Measurements from ENCODE around the gene MIAT. TPM values are rescaled to one million over a fixed set of nuclear protein-coding genes. Genes with fewer than 3 reads are reported as not detected.

Gene MIAT
- total RNA-seq, 4 donors from 2014 or later, result 0.50 to 2.4 (median 1.4) TPM

DNA sequence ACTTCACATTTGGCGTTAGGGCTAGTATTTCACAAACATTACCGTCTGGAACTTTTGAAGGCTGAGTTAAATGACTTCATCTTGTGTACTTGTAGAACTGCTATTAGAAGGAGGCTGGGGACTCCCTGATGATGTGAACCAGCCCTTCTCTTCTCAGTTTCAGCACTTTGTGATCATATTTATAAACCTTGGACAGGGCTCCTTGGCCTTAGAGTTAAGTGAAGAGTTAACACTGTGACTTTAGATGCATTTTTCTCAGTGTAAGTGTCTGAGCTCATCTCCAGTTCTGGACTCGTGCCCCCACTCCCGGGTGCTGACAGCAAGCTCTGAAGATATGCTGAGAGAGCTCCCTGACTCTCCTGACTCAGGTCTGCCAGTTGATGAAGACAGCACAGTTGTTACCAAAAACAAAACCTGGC, 8.4 kb downstream of the MIAT start:
- H3K27ac ChIP-seq, result no peak overlapping the region
- no peak overlapping the region for H3K4me3 ChIP-seq
- H3K27me3 ChIP-seq, result peaks cover 0 to 60% (median 0%) of the 10 kb centered on the region in 4 donors
- WGBS, 2 donors, result 0 to 9% methylated on average over 2 to 3 of the region's 4 CpGs
- H3K9me3 ChIP-seq, result no peaks in the 10 kb centered on the region
- no peak for DNase-seq
- peaks cover 0 to 8% (median under 1%) of the 10 kb centered on the region in 3 donors for H3K4me1 ChIP-seq
- H3K36me3 ChIP-seq, result no peaks in the 10 kb centered on the region
- intact Hi-C loops (cut with DNase I), result no loop called here
- TF ChIP-seq, protein P1, sequence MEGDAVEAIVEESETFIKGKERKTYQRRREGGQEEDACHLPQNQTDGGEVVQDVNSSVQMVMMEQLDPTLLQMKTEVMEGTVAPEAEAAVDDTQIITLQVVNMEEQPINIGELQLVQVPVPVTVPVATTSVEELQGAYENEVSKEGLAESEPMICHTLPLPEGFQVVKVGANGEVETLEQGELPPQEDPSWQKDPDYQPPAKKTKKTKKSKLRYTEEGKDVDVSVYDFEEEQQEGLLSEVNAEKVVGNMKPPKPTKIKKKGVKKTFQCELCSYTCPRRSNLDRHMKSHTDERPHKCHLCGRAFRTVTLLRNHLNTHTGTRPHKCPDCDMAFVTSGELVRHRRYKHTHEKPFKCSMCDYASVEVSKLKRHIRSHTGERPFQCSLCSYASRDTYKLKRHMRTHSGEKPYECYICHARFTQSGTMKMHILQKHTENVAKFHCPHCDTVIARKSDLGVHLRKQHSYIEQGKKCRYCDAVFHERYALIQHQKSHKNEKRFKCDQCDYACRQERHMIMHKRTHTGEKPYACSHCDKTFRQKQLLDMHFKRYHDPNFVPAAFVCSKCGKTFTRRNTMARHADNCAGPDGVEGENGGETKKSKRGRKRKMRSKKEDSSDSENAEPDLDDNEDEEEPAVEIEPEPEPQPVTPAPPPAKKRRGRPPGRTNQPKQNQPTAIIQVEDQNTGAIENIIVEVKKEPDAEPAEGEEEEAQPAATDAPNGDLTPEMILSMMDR (IDR thresholded peaks at IDR 0.05), result no peak
- TF ChIP-seq POLR2A (IDR thresholded peaks at IDR 0.05), result no peak

DNA sequence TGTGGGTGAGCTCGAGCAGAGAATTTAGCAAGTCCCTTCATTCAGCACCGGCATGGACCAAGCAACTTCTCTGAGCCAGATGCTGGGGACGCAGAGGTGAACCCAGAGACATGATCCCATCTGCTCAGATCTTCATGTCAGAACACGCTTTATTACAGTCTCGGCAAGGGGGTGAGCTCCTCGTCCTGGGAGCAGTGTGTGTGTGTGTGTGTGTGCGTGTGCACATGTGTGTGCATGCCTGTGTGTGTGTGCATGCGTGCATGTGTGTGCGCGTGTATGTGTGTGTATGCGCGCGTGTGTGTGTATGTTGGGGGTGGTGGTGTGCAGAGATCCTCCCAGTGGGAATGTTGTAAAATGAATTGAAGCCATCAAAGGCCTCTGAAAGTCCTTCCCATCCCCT, 9.8 kb downstream of the MIAT start:
- H3K4me1 ChIP-seq, result peaks cover 12 to 21% (median 13%) of the 10 kb centered on the region in 3 donors
- no peaks in the 10 kb centered on the region for H3K9me3 ChIP-seq
- no peaks in the 10 kb centered on the region for H3K36me3 ChIP-seq
- intact Hi-C loops (cut with DNase I), result no loop called here
- no peak overlapping the region for H3K4me3 ChIP-seq
- no peak for DNase-seq
- H3K27ac ChIP-seq, result no peak overlapping the region
- 61 to 72% methylated on average over 9 to 11 of the region's 13 CpGs for WGBS, 2 donors
- no peak for TF ChIP-seq POLR2A (IDR thresholded peaks at IDR 0.05)
- TF ChIP-seq, protein P1 (IDR thresholded peaks at IDR 0.05), result no peak
- H3K27me3 ChIP-seq, result peaks cover 0 to 52% (median 0%) of the 10 kb centered on the region in 4 donors

DNA sequence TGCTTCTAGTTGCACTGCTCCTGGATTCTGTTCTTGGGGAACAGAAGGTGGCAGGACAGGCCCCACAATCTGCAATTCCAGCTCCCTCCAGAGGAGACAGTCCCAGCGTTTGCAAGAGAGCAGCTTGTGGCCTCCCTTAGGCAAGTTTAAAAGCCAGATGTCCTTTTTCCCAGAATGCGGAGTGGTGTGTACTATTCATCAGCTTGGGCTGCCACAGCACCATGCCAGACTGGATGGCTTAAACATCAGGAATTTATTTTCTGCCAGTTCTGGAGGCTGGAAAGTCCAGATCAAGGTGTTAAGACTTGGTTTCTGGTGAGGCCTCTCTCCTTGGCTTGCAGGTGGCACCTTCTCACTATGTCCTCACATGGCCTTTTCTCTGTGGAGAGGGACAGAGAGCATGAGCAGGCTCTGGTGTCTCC, 11.7 kb downstream of the MIAT start:
- Histone ChIP-seq H3K4me1 (peaks cover 26 to 40% (median 27%) of the 10 kb centered on the region in 3 donors), H3K4me3 (no peak overlapping the region), H3K27me3 (peaks cover 0 to 35% (median 0%) of the 10 kb centered on the region in 4 donors), H3K36me3 (no peaks in the 10 kb centered on the region), H3K27ac (no peak overlapping the region), H3K9me3 (no peaks in the 10 kb centered on the region)
- whole genome bisulfite sequencing, 2 donors, result 34% methylated on average over 2 of the region's 2 CpGs; no CpG with 5 or more reads in 1 of the 2 donors
- DNase-seq, result no peak
- TF ChIP-seq, protein P1 (IDR thresholded peaks at IDR 0.05), result peak in 4 of 6 experiments; percentile 24 to 54 (median 48)
- no peak for TF ChIP-seq POLR2A (IDR thresholded peaks at IDR 0.05)
- intact Hi-C loops (cut with DNase I), result no loop called here

DNA sequence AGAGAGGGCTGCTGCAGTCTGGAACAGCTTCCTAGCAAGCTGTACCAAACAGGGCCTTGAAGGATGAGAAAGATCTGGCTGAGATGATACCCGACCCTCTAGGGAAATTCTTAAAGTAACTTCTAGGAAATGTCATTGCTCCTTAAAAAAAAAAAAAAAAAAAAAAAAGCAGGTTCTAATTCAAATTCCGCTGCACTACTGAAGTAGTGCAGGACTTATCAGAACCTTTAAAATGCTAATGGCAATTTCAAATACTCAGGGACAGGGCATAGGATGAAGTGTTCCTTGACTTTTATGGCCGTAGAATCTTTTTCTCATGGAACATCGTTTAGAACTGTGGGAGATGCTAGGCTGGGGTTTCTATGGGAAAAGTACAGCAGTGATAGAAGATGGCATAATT, 13.1 kb downstream of the MIAT start:
- no peaks in the 10 kb centered on the region for H3K36me3 ChIP-seq
- no peak for DNase-seq
- WGBS, 2 donors, result 74% methylated on average over 4 of the region's 4 CpGs
- H3K27ac ChIP-seq, result no peak overlapping the region
- peaks cover 33 to 54% (median 41%) of the 10 kb centered on the region in 3 donors for H3K4me1 ChIP-seq
- no peak for TF ChIP-seq POLR2A (IDR thresholded peaks at IDR 0.05)
- TF ChIP-seq, protein P1 (IDR thresholded peaks at IDR 0.05), result no peak
- no peaks in the 10 kb centered on the region for H3K9me3 ChIP-seq
- no peak overlapping the region for H3K4me3 ChIP-seq
- H3K27me3 ChIP-seq, result peaks cover 0 to 29% (median 0%) of the 10 kb centered on the region in 4 donors
- intact Hi-C loops (cut with DNase I), result no loop called here

DNA sequence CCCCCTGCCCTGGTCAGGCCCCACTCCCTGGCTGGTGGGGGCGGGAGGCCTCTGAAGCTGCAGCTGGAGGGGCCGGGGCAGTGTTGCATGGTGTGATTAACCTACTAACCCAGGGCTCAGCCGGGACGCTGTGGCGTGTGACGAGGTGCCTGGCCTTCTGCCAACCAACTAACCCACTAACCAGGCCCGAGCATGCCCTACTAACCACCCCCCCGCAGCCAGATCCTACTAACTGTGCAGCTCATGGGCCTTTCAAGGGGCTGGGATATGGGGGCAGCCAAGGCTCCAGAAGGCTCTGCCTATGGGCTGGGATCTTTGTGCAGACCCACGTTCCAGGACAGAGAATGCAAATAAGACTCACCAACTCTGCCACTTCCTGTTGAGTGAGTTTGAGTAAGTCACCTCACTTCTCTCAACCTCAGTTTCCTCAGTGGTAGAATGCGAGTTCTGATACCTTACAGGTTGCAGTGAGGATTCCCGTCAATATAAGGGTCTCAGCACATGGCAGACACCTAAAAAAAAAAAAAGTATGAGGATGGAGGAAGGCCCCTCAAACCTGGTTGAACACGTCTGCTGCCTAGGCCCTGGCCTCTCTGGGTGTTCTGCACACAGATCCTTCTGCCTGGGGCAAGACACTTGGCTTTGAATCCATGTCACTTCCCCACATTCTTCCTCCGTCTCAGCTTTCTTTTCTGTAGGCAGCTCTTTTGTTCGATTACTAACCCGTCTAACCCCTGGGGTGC, 14.1 kb downstream of the MIAT start:
- intact Hi-C loops (cut with DNase I), result no loop called here
- Histone ChIP-seq H3K36me3 (no peaks in the 10 kb centered on the region), H3K4me3 (peak overlapping the region in 1 of 4 donors; percentile 34), H3K4me1 (peaks cover 33 to 61% (median 45%) of the 10 kb centered on the region in 3 donors), H3K27ac (peak overlapping the region; percentile 92 to 100 (median 96)), H3K9me3 (no peaks in the 10 kb centered on the region), H3K27me3 (peaks cover 0 to 21% (median 0%) of the 10 kb centered on the region in 4 donors)
- TF ChIP-seq POLR2A (IDR thresholded peaks at IDR 0.05), result peak in 1 of 4 donors; percentile 15
- TF ChIP-seq, protein P1 (IDR thresholded peaks at IDR 0.05), result no peak
- peak; percentile 30 for DNase-seq
- WGBS, 2 donors, result 30 to 67% methylated on average over 6 to 8 of the region's 15 CpGs

Measured in esophagus squamous epithelium (tissue), 5 donors.